ENCODE data around the gene FIG4. TPM values are rescaled to one million over a fixed set of nuclear protein-coding genes. Genes with fewer than 3 reads are reported as not detected.

Gene FIG4
- total and polyA plus RNA-seq, 2 of the 13 experiments (the other 11 are each of a cell fraction or from before 2014, with no cell fraction given) = 5.5 to 7.9 TPM

GRCh38 chr6:109782491-109782999 is 91.4 kb downstream of the FIG4 start (continued):
- TF ChIP-seq FOXO1 (CRISPR knock-in tag; IDR thresholded peaks at IDR 0.05) (no peak), ZNF670 (CRISPR knock-in tag; IDR thresholded peaks at IDR 0.05; ENCODE audit: borderline replicate concordance) (no peak), FOSL1 (CRISPR knock-in tag; IDR thresholded peaks at IDR 0.05; ENCODE audit: borderline replicate concordance) (no peak), DPF2 (CRISPR knock-in tag; IDR thresholded peaks at IDR 0.05; ENCODE audit: borderline replicate concordance, low read depth) (no peak), HINFP (CRISPR knock-in tag; IDR thresholded peaks at IDR 0.05; ENCODE audit: low read depth) (no peak)

GRCh38 chr6:109783250-109783986 is 92.3 kb downstream of the FIG4 start:
- Histone ChIP-seq H3K4me3 (replicated peaks in 1 of 3; ENCODE audit: insufficient read depth in 1 of 3, low read depth in 2 of 3, low read length in 3 of 3) (no peak overlapping the region), H3K27me3 (ENCODE audit: control insufficient read depth in 1 of 2, insufficient read depth in 2 of 2, low read length in 2 of 2) (no peaks in the 10 kb centered on the region), H3K4me1 (ENCODE audit: insufficient read depth, low read length) (no peaks in the 10 kb centered on the region), H3K36me3 (replicated peaks in 1 of 2; ENCODE audit: control insufficient read depth in 1 of 2, insufficient read depth in 2 of 2, low read length in 2 of 2) (no peaks in the 10 kb centered on the region; a peak in 1 of 5 replicates), H3K79me2 (ENCODE audit: insufficient read depth, low read length) (no peaks in the 10 kb centered on the region), H3K9me3 (ENCODE audit: low read length) (no peaks in the 10 kb centered on the region), H3K4me2 (ENCODE audit: low read depth, low read length) (no peak overlapping the region), H3K9ac (ENCODE audit: insufficient read depth, low read depth, low read length) (no peak overlapping the region), H3K27ac (ENCODE audit: extremely low read length, insufficient read depth, low read length) (no peak overlapping the region), H4K20me1 (ENCODE audit: insufficient read depth, low read length) (no peaks in the 10 kb centered on the region), H2AFZ (ENCODE audit: low read length) (no peak overlapping the region)
- TF ChIP-seq RBAK (CRISPR knock-in tag; IDR thresholded peaks at IDR 0.05) (no peak), CTCF (CRISPR knock-in tag; IDR thresholded peaks at IDR 0.05) (0 out of 2 replicates have a peak, but pooled peaks have one; percentile 19)
- intact Hi-C loops (cut with micrococcal nuclease; ENCODE audit: unreplicated experiment) (no loop called here), in situ Hi-C loops (cut with HindIII; ENCODE audit: extremely low pct_ligation_motif_present, low pct_unique_long_range_greater_than_20kb) (no loop called here)
- POLR2A ChIA-PET = no interaction called here
- FAIRE-seq = no peak
- no TSS peak for BruUV-seq (replicated peaks)
- no peak for ATAC-seq
- no peak for DNase-seq (ENCODE audit: low spot score)
- CTCF ChIA-PET (ENCODE audit: low intra/inter-chr PET ratio, low total read pairs) = no interaction called here
- WGBS (ENCODE audit: low lambda C conversion rate) = 93% methylated on average over 4 of the region's 4 CpGs

Data from HepG2 (cell line).